SJSA1 (cell line): Measurements from ENCODE around the gene GON4L. TPM values are rescaled to one million over a fixed set of nuclear protein-coding genes. Genes with fewer than 3 reads are reported as not detected.
"Not testable (repeated sequence)": the region's sequence is repeated elsewhere in the genome, so short reads cannot be mapped to it uniquely, and the experiment has no call there.

Source experiments
- DNase-seq, 2 experiments: peaks; one replicate each; pipeline ENCODE4 v3.0.0-alpha.2; 2015 to 2020; ENCODE audit warnings: low spot score in 2 of 2, low read depth in 1 of 2
- H3K27ac ChIP-seq: fragments of 250-450 bp; sonication (Bioruptor Pico); 2 replicates; pipeline ENCODE4 v1.5.1; 2020; ENCODE audit warnings: mild to moderate bottlenecking, moderate library complexity
- H3K27me3 ChIP-seq: fragments of 250-450 bp; sonication (Bioruptor Pico); replicated peaks from 2 replicates; pipeline ENCODE4 v1.5.1; 2020; ENCODE audit warnings: mild to moderate bottlenecking, moderate library complexity
- H3K36me3 ChIP-seq: fragments of 250-450 bp; sonication (Bioruptor Pico); 2 replicates; pipeline ENCODE4 v1.5.1; 2020; ENCODE audit warnings: mild to moderate bottlenecking
- H3K4me1 ChIP-seq: fragments of 250-450 bp; sonication (Bioruptor Pico); replicated peaks from 2 replicates; pipeline ENCODE4 v1.6.1; 2021; ENCODE audit warnings: mild to moderate bottlenecking
- H3K4me3 ChIP-seq: fragments of 250-450 bp; sonication (Bioruptor Pico); 2 replicates; pipeline ENCODE4 v1.5.1; 2020; ENCODE audit warnings: mild to moderate bottlenecking
- H3K9me3 ChIP-seq: fragments of 250-450 bp; sonication (Bioruptor Pico); replicated peaks from 2 replicates; pipeline ENCODE4 v1.5.1; 2020; ENCODE audit warnings: mild to moderate bottlenecking
- total RNA-seq: library from RNA; depleted of rRNA; stranded (reverse); fragments of >200 nt; shearing (Covaris generic); gene quantifications from 2 replicates; pipeline ENCODE4 v1.2.3, GENCODE V29; 2014; rRNA removed

Gene GON4L, protein sequence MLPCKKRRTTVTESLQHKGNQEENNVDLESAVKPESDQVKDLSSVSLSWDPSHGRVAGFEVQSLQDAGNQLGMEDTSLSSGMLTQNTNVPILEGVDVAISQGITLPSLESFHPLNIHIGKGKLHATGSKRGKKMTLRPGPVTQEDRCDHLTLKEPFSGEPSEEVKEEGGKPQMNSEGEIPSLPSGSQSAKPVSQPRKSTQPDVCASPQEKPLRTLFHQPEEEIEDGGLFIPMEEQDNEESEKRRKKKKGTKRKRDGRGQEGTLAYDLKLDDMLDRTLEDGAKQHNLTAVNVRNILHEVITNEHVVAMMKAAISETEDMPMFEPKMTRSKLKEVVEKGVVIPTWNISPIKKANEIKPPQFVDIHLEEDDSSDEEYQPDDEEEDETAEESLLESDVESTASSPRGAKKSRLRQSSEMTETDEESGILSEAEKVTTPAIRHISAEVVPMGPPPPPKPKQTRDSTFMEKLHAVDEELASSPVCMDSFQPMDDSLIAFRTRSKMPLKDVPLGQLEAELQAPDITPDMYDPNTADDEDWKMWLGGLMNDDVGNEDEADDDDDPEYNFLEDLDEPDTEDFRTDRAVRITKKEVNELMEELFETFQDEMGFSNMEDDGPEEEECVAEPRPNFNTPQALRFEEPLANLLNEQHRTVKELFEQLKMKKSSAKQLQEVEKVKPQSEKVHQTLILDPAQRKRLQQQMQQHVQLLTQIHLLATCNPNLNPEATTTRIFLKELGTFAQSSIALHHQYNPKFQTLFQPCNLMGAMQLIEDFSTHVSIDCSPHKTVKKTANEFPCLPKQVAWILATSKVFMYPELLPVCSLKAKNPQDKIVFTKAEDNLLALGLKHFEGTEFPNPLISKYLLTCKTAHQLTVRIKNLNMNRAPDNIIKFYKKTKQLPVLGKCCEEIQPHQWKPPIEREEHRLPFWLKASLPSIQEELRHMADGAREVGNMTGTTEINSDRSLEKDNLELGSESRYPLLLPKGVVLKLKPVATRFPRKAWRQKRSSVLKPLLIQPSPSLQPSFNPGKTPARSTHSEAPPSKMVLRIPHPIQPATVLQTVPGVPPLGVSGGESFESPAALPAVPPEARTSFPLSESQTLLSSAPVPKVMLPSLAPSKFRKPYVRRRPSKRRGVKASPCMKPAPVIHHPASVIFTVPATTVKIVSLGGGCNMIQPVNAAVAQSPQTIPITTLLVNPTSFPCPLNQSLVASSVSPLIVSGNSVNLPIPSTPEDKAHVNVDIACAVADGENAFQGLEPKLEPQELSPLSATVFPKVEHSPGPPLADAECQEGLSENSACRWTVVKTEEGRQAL (N-terminal part only)
- total RNA-seq, result 14.6 and 22.7 TPM in 2 replicates

DNA sequence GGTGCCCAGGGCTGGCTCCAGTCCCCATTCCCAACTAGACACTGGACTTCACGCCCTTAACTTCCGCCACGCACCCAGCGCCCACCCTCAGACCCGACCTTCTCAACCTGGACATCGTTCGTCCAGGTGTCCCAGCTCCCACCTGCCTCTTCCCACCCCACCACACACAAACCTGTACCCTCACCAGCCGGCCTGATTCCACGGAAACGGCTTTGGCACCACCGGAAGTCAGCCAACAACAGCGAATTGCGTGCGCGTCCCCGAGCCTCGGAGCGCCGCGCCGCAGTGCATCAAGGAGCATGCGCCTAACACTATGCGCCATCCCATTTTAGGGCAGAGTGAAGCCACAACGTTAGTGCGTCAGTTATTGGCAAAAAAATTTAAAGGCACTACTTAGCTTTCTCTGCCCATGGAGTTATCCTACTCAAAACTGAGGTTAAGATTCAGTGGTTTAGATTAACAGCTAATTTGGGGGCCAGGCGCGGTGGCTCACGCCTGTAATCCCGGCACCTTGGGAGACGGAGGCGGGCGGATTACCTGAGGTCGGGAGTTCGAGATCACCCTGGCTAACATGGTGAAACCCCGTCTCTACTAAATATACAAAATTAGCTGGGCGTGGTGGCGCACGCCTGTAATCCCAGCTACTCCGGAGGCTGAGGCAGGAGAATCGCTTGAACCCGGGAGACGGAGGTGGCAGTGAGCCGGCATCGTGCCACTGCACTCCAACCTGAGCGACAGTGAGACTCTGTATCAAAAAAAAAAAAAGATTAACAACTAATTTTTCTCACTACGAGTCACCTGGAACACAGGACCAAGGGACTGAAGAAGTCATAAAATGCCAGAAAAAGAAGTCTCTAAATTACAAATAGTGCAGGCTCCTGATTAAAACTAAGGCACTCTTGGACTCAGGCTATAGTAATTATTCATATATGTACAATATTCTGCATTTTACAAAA, at the start of gene GON4L:
Gene GON4L, minus strand, starts transcription at position 240 of the 956 bp plus-strand sequence. CDS start 3,434 bp downstream, outside the sequence.
- peak within 1 kb of the TSS; percentile 72 for H3K4me3 ChIP-seq
- H3K9me3 ChIP-seq, result no peaks in the 10 kb centered on the region
- peaks cover 18% of the 10 kb centered on the region for H3K4me1 ChIP-seq
- H3K27ac ChIP-seq, result peak within 1 kb of the TSS; percentile 64
- peaks cover 36% of the 10 kb centered on the region for H3K36me3 ChIP-seq
- no peaks in the 10 kb centered on the region for H3K27me3 ChIP-seq
- peak; percentile 84 to 89 for DNase-seq

DNA sequence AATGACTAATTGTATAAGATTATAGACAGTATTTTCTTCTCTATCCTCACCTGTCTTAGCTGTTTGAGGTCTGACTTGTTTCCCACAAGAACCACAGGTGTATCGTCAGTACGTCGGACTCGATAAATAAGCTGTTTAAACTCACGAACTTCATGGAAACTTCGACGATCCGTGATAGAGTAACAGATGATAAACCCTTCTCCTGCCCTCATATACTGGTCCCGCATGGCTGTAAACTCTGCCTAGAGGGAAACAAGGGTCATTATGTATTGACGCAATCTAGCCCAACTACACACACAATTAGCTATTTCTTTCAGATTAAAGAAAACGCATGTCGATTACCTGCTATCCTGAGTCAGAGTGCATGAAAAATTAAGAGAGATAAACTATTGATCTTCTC, 47.2 kb upstream of the GON4L start:
- Histone ChIP-seq H3K27me3 (no peaks in the 10 kb centered on the region), H3K4me3 (no peak overlapping the region), H3K36me3 (peaks cover 94% of the 10 kb centered on the region), H3K27ac (no peak overlapping the region), H3K4me1 (no peaks in the 10 kb centered on the region), H3K9me3 (no peaks in the 10 kb centered on the region)
- DNase-seq, result no peak

DNA sequence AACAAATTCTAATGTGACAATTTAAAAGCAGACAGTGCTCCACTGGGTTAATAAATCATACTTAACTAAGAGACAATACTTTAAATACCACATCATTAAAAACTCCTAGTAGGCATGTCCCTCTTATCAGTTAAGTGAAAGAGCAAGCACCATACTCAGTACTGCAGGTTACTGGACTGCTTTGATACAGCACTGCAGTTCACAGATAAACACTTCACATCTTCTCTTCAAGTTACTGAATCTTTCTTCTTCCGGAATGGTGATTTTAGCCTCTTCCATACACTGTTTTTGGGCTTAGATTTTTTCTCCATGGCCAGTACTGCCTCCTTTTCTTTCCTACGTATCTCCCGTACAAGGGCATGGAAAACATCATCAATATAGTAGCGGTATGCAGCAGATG, 43.1 kb upstream of the GON4L start:
- H3K4me1 ChIP-seq, result no peaks in the 10 kb centered on the region
- H3K27me3 ChIP-seq, result no peaks in the 10 kb centered on the region
- H3K4me3 ChIP-seq, result no peak overlapping the region
- H3K36me3 ChIP-seq, result peaks cover 78% of the 10 kb centered on the region
- H3K27ac ChIP-seq, result no peak overlapping the region
- DNase-seq, result no peak
- no peaks in the 10 kb centered on the region for H3K9me3 ChIP-seq

DNA sequence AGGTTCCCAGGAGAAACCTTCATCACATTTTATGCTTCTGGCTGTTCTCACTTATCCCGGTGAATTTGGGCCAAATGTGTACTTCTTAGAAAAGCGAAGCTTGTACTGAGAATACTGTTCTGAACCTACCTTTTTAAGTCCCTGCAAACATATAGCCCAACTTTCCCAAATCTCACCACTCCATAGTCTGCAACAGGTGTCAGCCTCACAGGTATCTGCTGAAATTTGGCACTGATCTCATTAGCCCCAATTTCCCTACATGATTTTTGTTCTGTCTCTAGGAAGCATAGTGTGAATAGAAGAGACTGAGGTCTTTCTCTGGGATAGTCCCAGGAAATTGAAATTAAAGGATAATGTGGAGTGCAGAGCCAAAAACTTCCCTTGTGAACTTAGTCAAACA, 42.7 kb upstream of the GON4L start:
- Histone ChIP-seq H3K9me3 (no peaks in the 10 kb centered on the region), H3K36me3 (peaks cover 73% of the 10 kb centered on the region), H3K4me3 (no peak overlapping the region), H3K27me3 (no peaks in the 10 kb centered on the region), H3K27ac (no peak overlapping the region), H3K4me1 (no peaks in the 10 kb centered on the region)
- no peak for DNase-seq

DNA sequence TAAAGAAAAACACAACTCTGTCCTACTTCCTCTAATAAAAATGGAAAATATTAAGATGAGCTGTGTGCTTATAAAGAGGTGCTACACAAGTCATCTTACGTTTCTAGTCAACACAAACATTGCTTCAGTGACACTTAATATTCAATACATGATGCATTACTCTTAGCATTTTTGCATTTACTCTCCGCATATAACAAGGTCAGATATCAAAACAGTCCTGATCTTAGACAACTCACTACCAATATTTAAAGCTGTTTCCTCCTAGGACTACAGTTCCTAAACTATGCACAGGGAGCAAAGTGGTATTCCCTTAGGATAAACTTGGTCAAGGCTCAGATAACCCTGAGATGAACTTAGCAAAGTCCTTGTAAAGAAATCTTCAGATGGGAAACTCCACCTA, 41.9 kb upstream of the GON4L start:
- Histone ChIP-seq H3K27ac (no peak overlapping the region), H3K9me3 (no peaks in the 10 kb centered on the region), H3K4me1 (peaks cover 6% of the 10 kb centered on the region), H3K27me3 (no peaks in the 10 kb centered on the region), H3K4me3 (no peak overlapping the region), H3K36me3 (peaks cover 65% of the 10 kb centered on the region)
- DNase-seq, result no peak

DNA sequence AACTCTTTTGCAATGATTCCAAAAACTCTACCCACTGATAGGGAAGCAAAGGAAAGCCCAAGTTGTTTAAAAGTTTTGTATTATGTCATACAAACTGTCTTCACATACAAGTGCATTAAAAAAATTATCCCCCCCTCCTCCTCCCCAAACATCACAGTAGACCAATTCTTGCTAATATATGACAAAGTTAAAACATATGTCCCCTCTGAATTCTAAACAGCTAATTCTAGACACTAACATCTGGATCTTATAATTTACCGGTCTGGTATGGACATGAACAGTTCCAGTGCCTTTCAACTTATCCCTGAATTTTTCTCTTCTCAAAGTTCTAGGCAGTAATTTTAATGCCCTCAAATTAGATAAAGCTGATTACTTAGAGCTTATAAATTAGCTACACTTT, 40.7 kb upstream of the GON4L start:
- no peak overlapping the region for H3K27ac ChIP-seq
- no peaks in the 10 kb centered on the region for H3K27me3 ChIP-seq
- no peak for DNase-seq
- no peaks in the 10 kb centered on the region for H3K9me3 ChIP-seq
- H3K4me3 ChIP-seq, result no peak overlapping the region
- peaks cover 18% of the 10 kb centered on the region for H3K4me1 ChIP-seq
- H3K36me3 ChIP-seq, result peaks cover 53% of the 10 kb centered on the region

DNA sequence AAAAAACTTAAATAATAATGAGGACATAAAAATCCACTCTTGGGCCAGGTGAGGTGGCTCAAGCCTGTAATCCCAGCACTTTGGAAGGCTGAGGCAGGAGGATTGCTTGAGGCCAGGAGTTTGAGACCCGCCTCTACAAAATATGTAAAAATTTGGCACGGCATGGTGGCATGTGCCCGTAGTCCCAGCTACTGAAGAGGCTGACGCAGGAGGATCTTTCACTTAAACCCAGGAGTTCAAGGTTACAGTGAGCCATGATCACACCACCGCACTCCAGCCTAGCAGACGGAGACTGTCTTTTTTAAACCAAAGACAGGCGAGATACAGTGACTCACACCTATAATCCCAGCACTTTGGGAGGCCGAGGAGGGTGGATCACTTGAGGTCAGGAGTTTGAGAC, 39.5 kb upstream of the GON4L start:
- H3K9me3 ChIP-seq, H3K4me3 ChIP-seq, DNase-seq, H3K27me3 ChIP-seq, H3K27ac ChIP-seq: not testable (repeated sequence)
- peaks cover 27% of the 10 kb centered on the region for H3K4me1 ChIP-seq
- H3K36me3 ChIP-seq, result peaks cover 45% of the 10 kb centered on the region

DNA sequence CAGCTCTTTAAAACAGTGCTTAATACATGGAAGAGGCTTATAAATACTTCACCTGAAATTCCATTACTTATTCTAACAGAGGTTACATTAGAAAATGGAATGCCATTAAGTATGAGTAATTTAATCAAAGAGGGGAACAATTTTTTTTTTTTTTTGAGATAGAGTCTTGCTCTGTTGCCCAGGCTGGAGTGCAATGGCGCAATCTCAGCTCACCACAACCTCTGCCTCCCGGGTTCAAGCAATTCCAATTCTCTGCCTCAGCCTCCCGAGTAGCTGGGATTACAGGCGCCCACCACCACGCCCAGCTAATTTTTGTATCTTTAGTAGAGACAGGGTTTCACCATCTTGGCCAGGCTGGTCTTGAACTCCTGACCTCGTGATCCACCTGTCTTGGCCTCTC, 38.6 kb upstream of the GON4L start:
- H3K4me3 ChIP-seq, H3K27ac ChIP-seq, DNase-seq, H3K9me3 ChIP-seq, H3K27me3 ChIP-seq: not testable (repeated sequence)
- H3K4me1 ChIP-seq, result peaks cover 27% of the 10 kb centered on the region
- H3K36me3 ChIP-seq, result peaks cover 36% of the 10 kb centered on the region

DNA sequence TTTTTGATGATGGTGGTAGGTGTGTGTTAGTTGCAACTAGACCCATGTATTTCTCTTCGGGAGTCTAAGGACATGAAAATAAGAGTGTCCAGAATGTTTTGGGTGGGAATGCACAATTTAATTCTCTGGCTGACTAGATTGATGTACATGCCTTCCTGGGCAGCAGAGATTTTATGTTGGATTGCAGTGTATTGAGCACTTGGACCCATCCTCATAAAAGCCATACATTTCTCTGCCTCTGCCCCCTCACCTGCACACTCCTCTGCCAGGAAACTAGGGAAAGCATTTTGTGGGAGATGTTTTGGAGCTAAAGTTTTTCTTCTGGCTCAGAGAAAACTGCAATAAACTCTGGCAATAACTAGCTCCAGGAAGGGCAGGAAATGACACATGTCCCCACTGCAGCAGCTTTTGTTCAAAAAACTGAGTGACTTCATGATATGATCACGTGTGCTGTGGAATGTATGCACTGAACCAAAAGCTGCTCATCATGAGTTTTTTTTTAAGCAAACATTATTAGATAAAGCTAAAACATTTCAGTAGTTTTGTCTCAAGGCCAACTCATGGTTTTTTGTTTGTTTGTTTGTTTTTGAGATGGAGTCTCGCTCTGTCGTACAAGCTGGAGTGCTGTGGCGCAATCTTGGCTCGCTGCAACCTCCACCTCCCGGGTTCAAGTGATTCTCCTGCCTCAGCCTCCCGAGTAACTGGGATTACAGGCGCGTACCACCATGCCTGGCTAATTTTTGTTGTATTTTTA, 36.6 kb upstream of the GON4L start:
- Histone ChIP-seq H3K27me3 (no peaks in the 10 kb centered on the region), H3K36me3 (peaks cover 16% of the 10 kb centered on the region), H3K4me1 (peaks cover 27% of the 10 kb centered on the region), H3K9me3 (no peaks in the 10 kb centered on the region), H3K27ac (peak overlapping the region; percentile 99), H3K4me3 (peak overlapping the region; percentile 4)
- DNase-seq, result peak; percentile 80 to 88

DNA sequence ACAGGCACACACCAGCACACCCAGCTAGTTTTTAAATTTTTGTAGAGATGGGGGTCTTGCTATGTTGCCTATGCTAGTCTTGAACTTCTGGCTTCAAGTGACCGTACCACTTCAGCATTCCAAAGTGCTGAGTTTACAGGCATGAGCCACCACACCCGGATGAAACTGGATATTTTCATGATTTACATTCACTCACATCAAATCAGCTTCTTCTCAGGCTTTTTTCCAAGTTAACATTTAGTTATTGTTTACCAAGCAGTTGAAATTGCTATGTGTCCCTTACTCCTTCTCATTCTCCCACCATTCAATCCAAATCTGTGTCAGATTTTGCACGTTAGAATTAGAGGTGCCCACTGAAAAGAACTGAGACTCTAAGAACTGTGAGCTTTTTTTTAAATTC, 35.8 kb upstream of the GON4L start:
- Histone ChIP-seq H3K4me1 (peaks cover 27% of the 10 kb centered on the region), H3K36me3 (peaks cover 11% of the 10 kb centered on the region), H3K9me3 (no peaks in the 10 kb centered on the region), H3K4me3 (no peak overlapping the region), H3K27me3 (no peaks in the 10 kb centered on the region), H3K27ac (peak overlapping the region; percentile 99)
- peak; percentile 70 to 82 for DNase-seq

DNA sequence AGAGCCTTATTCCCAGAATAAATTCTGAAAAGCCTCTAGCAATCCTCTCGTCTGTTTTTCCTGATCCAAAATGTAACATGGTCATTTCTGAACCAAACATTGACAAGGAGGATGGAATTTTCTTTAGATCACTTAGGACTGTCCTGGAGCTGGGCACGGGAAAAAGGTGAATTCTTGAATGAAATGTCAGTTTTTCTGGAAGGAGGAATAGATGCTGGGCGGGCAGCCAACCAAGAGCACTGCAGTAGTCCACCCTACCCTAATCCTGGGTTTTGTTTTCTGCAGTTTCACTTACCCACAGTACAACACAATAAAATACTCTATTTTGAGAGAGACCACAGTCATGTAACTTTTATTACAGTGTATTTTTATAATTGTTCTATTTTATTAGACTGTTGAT, 33.2 kb upstream of the GON4L start:
- no peak overlapping the region for H3K27ac ChIP-seq
- no peaks in the 10 kb centered on the region for H3K9me3 ChIP-seq
- H3K36me3 ChIP-seq, result no peaks in the 10 kb centered on the region
- H3K4me3 ChIP-seq, result no peak overlapping the region
- DNase-seq, result no peak
- H3K4me1 ChIP-seq, result peaks cover 27% of the 10 kb centered on the region
- no peaks in the 10 kb centered on the region for H3K27me3 ChIP-seq

DNA sequence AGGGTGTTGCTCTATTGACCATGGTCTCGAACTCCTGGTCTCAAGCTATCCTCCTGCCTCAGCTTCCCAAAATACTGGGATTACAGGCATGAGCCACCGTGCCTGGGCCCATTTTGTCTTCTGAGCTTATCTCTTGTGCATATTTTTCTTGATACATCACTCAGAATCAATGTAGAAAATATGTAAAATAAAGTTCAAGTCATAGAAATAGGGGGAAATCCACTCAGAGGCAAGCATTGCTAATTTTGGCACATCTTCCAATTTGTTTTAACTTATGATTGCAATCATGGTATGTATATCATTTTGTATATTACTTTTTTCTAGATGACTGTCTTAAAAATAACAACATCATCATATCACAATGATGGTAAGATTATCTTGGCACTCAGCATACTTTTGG, 32.6 kb upstream of the GON4L start:
- Histone ChIP-seq H3K36me3 (no peaks in the 10 kb centered on the region), H3K9me3 (no peaks in the 10 kb centered on the region), H3K4me1 (peaks cover 27% of the 10 kb centered on the region), H3K4me3 (no peak overlapping the region), H3K27me3 (no peaks in the 10 kb centered on the region), H3K27ac (no peak overlapping the region)
- DNase-seq, result no peak
